Esophagus muscularis mucosa (tissue), 4 donors: Measurements from ENCODE around the gene CNTNAP2.

Experiments
- CTCF ChIP-seq, 3 experiments: fragments of 200-600 bp in 2 of 3; fragments of 450-650 bp in 1 of 3; sonication (generic) in 2 of 3; IDR thresholded peaks; one replicate each; pipeline ENCODE4 v1.5.1; 2017 to 2019; ENCODE audit warnings: antibody characterized with exemption in 3 of 3, mild to moderate bottlenecking in 2 of 3, moderate library complexity in 1 of 3
- EP300 ChIP-seq: sonication (generic); formaldehyde crosslinking; IDR thresholded peaks from one replicate; pipeline ENCODE4 v1.6.1; 2017; ENCODE audit warnings: antibody characterized with exemption
- POLR2A ChIP-seq: fragments of 450-650 bp; IDR thresholded peaks from one replicate; pipeline ENCODE4 v1.6.1; 2017; ENCODE audit warnings: antibody characterized with exemption, moderate library complexity, mild to moderate bottlenecking, low read depth
- POLR2AphosphoS5 ChIP-seq, 2 donors: sonication (generic); formaldehyde crosslinking; IDR thresholded peaks; one replicate each; pipeline ENCODE4 v1.6.1; 2017; ENCODE audit warnings: antibody characterized with exemption in 2 of 2

- no peak for TF ChIP-seq EP300
- no peak for TF ChIP-seq CTCF (IDR thresholded peaks at IDR 0.05)
- no peak for TF ChIP-seq POLR2A
- TF ChIP-seq POLR2AphosphoS5 (IDR thresholded peaks at IDR 0.05) = peak; percentile 64 to 77
Observed at GRCh38 chr7:148260599-148260998, 2144.0 kb downstream of the CNTNAP2 start.
